Progenitor cell of endocrine pancreas (in vitro differentiated cells): ENCODE measurements around the gene RNF151. TPM values are rescaled to one million over a fixed set of nuclear protein-coding genes. Genes with fewer than 3 reads are reported as not detected.
"Not testable (repeated sequence)": the region's sequence is repeated elsewhere in the genome, so short reads cannot be mapped to it uniquely, and the experiment has no call there.

Experiments
- DNase-seq: peaks from one replicate; pipeline ENCODE4 v3.0.0; 2021; ENCODE audit warnings: low spot score; ENCODE audit not compliant: unreplicated experiment
- H3K27ac Mint-ChIP-seq: 2 replicates; pipeline ENCODE4 v1.8.0; 2021; ENCODE audit warnings: mild to moderate bottlenecking, moderate library complexity, mixed read lengths
- H3K27me3 Mint-ChIP-seq: 2 replicates; pipeline ENCODE4 v1.8.0; 2021; ENCODE audit warnings: mixed read lengths
- H3K36me3 Mint-ChIP-seq: 2 replicates; pipeline ENCODE4 v1.8.0; 2022; ENCODE audit warnings: mixed read lengths; ENCODE audit not compliant: insufficient read depth
- H3K4me1 Mint-ChIP-seq: 2 replicates; pipeline ENCODE4 v1.8.0; 2021; ENCODE audit warnings: low read depth, mixed read lengths
- H3K4me3 Mint-ChIP-seq: 2 replicates; pipeline ENCODE4 v1.8.0; 2021; ENCODE audit warnings: low read depth, mild to moderate bottlenecking, moderate library complexity, mixed read lengths
- H3K9me3 Mint-ChIP-seq: 2 replicates; pipeline ENCODE4 v1.8.0; 2021; ENCODE audit warnings: low read depth, mixed read lengths
- CTCF ChIP-seq: fragments of 200-600 bp; sonication (generic); IDR thresholded peaks from one replicate; pipeline ENCODE4 v1.5.0; 2021; ENCODE audit warnings: antibody characterized with exemption, mild to moderate bottlenecking; ENCODE audit not compliant: unreplicated experiment
- total RNA-seq: library from RNA; stranded (reverse); gene quantifications from 2 replicates; pipeline ENCODE4 v1.2.1, GENCODE V29; 2021

RNF151 gene
- total RNA-seq, 1 donor from 2014 or later = not detected

- no peaks in the 10 kb centered on the region for H3K27me3 Mint-ChIP-seq
- H3K4me1 Mint-ChIP-seq = peaks cover 21% of the 10 kb centered on the region
- no peak overlapping the region for H3K27ac Mint-ChIP-seq
- H3K4me3 Mint-ChIP-seq = peak overlapping the region; percentile 72
- no peak for TF ChIP-seq CTCF
- no peaks in the 10 kb centered on the region for H3K9me3 Mint-ChIP-seq
- no peak for DNase-seq
- H3K36me3 Mint-ChIP-seq = peaks cover 2% of the 10 kb centered on the region
These were observed 42.6 kb downstream of the RNF151 start for GRCh38 chr16:2009164-2009711.

- H3K27ac Mint-ChIP-seq = peak within 1 kb of the TSS; percentile 95
- no peaks in the 10 kb centered on the region for H3K27me3 Mint-ChIP-seq
- DNase-seq = peak; percentile 69
- H3K9me3 Mint-ChIP-seq = no peaks in the 10 kb centered on the region
- H3K36me3 Mint-ChIP-seq = peaks cover 2% of the 10 kb centered on the region
- no peak for TF ChIP-seq CTCF
- H3K4me3 Mint-ChIP-seq = peak within 1 kb of the TSS; percentile 87
- H3K4me1 Mint-ChIP-seq = peaks cover 17% of the 10 kb centered on the region
These were observed 43.3 kb downstream of the RNF151 start, which contains the start of gene ZNF598 for GRCh38 chr16:2009791-2010510. ZNF598 (minus strand) TSS chr16:2009821.

GRCh38 chr16:2011726-2012125, 45.1 kb downstream of the RNF151 start:
- H3K36me3 Mint-ChIP-seq, H3K27me3 Mint-ChIP-seq, DNase-seq, H3K9me3 Mint-ChIP-seq, H3K27ac Mint-ChIP-seq, H3K4me3 Mint-ChIP-seq: not testable (repeated sequence)
- peaks cover 16% of the 10 kb centered on the region for H3K4me1 Mint-ChIP-seq

- Mint-ChIP-seq H3K4me3 (no peak overlapping the region), H3K36me3 (no peaks in the 10 kb centered on the region), H3K27ac (no peak overlapping the region), H3K9me3 (no peaks in the 10 kb centered on the region), H3K4me1 (peaks cover 9% of the 10 kb centered on the region), H3K27me3 (peaks cover 11% of the 10 kb centered on the region)
- DNase-seq = no peak
- TF ChIP-seq CTCF = no peak
These were observed 46.9 kb downstream of the RNF151 start for GRCh38 chr16:2013527-2013926.

- peaks cover under 1% of the 10 kb centered on the region for H3K4me1 Mint-ChIP-seq
- H3K27ac Mint-ChIP-seq = no peak overlapping the region
These were observed 48.7 kb downstream of the RNF151 start for GRCh38 chr16:2015117-2015946.

More at GRCh38 chr16:2015117-2015946, 48.7 kb downstream of the RNF151 start:
- no peak for DNase-seq
- Mint-ChIP-seq H3K9me3 (no peaks in the 10 kb centered on the region), H3K27me3 (peaks cover 19% of the 10 kb centered on the region), H3K36me3 (no peaks in the 10 kb centered on the region), H3K4me3 (no peak overlapping the region)
- no peak for TF ChIP-seq CTCF
